Motor neuron (in vitro differentiated cells): ENCODE data around the gene MTSS2. TPM values are rescaled to one million over a fixed set of nuclear protein-coding genes. Genes with fewer than 3 reads are reported as not detected.
"Not testable (repeated sequence)": the region's sequence is repeated elsewhere in the genome, so short reads cannot be mapped to it uniquely, and the experiment has no call there.

Experiments
- ATAC-seq, 8 experiments: fragments of 200-7000 bp; cut with Tn5 transposase; replicated peaks in 6 of 8; 2 replicates each; pipeline ENCODE4 v1.8.0; 2021; ENCODE audit warnings: mild to moderate bottlenecking in 8 of 8, moderate library complexity in 8 of 8
- H3K27ac ChIP-seq, 2 donors: fragments of 250-450 bp; sonication (Bioruptor Pico); 2 replicates each; pipeline ENCODE4 v1.9.0; 2021; ENCODE audit warnings: antibody characterized with exemption in 2 of 2, mild to moderate bottlenecking in 2 of 2, moderate library complexity in 1 of 2
- H3K4me1 ChIP-seq, 2 donors: fragments of 250-450 bp; sonication (Bioruptor Pico); replicated peaks in 1 of 2; 2 replicates each; pipeline ENCODE4 v1.6.1; 2021; ENCODE audit warnings: antibody characterized with exemption in 2 of 2, mild to moderate bottlenecking in 2 of 2, moderate library complexity in 1 of 2
- H3K4me3 ChIP-seq, 5 donors: fragments of 250-450 bp; sonication (Bioruptor Pico); 2 replicates each; pipeline ENCODE4 v1.9.0; 2021; ENCODE audit warnings: antibody characterized with exemption in 5 of 5, mild to moderate bottlenecking in 5 of 5, moderate library complexity in 4 of 5
- WGBS, 10 experiments: fragments of 450-650 bp; shearing (Covaris generic); methylation state at CpG; one replicate each; pipeline ENCODE4 v1.0.0; 2022; 5-methylcytosine and 5-hydroxymethylcytosine counted together
- in situ Hi-C, 9 experiments: fragments of 400-800 bp; cut with MboI; loops; one replicate each; pipeline ENCODE4 v1.15.0; 2021; ENCODE audit warnings: low sequenced_read_pairs in 9 of 9, low pct_unique_long_range_greater_than_20kb in 2 of 9; ENCODE audit not compliant: unreplicated experiment in 9 of 9
- total RNA-seq, 8 experiments: library from RNA; unstranded; fragments of 300-600 nt; gene quantifications; 2 replicates each; pipeline versions ENCODE4 v1.2.3 to v1.2.4, GENCODE V29; 2022

MTSS2 gene
- total RNA-seq, 8 experiments from 2014 or later, result 11.7 to 109 (median 25.6) TPM

DNA sequence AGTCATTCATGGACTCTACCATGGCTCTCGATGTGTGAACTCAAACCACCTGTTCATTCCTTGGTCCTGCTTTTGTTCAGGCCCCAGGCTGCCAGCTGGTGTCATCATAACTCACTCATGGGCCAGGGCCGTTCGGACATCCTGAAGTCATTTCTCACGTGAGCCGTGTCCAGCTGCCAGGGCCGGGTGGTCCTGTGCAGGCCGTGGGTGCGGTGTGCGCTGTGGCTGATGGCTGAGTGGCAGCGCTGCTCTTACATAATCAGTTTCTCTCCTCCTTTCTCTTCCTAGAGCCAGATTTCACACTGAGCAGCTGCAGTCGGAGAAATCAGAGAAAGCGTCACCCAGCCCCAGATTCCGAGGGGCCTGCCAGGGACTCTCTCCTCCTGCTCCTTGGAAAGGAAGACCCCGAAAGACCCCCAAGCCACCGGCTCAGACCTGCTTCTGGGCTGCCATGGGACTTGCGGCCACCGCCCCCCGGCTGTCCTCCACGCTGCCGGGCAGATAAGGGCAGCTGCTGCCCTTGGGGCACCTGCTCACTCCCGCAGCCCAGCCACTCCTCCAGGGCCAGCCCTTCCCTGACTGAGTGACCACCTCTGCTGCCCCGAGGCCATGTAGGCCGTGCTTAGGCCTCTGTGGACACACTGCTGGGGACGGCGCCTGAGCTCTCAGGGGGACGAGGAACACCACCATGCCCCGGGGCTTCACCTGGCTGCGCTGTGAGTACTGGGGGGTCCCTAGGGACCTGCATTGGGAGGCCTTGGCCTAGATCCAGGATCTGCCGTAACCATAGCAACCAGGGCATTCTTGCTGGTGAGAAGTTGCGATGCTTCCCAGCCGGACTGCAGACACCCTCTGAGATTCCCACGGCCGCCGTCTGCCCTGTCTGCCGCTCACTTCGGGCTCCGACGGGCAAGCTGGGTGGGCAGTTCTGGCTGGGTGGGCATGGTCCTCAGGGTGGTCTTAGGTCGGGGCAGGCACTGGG, 39.3 kb downstream of the MTSS2 start, which contains the start of gene IL34:
Gene IL34, plus strand, starts transcription at position 300 of the 982 bp plus-strand sequence. Its CDS starts 389 bp downstream, at position 689.
- Histone ChIP-seq H3K4me3 (no peak within 1 kb of the TSS), H3K4me1 (peaks cover 14 to 16% of the 10 kb centered on the region in 2 donors), H3K27ac (peak within 1 kb of the TSS; percentile 18 to 55)
- 7 to 87% (median 41%) methylated on average over 1 to 10 of the region's 39 CpGs; no CpG with 5 or more reads in 2 of the 10 experiments for WGBS, 10 experiments
- ATAC-seq, result peak; percentile 30 to 91 (median 82)
- in situ Hi-C loops, result loop anchor here in 1 of 9 experiments (25.0 kb wide), 1 partner anchor 284 kb away; no protein-coding TSS in a partner anchor

DNA sequence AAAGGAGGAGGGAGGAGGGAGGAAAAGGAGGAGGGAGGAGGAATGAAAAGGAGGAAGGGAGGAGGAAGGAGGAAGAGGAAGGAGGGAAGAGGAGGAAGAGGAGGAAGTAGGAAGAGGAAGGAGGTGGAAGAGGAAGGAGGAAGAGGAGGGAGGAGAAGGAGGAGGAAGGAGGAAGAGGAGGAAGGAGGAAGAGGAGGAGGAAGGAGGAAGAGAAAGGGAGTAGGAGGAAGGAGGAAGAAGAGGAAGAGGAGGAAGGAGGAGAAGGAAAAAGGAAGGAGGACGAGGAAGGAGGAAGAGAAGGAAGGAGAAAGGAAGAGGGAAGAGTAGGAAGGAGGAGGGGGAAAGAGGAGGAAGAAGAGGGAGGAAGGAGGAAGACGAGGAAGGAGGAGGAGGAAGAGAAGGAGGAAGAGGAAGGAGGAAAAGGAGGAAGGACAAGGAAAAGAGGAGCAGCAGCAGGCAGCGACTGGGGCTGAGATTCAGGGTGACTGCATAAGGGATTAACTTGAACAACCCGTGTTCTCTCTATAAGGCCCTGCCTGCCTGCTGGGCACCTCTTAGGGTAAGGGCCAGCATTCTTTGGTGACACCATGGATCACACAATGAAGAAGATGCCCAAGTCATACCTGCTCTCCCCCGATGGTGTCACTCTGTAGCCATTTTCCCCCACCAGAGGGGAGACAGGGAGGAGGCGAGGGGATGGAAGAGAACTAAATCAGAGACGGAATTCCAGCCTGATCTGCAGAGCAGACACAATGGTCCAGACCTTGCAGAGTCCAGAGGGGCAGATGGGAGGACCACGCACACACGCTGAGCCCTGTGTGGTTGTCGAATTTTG, 40.9 kb downstream of the MTSS2 start:
- ATAC-seq, result no peak
- in situ Hi-C loops, result loop anchor here in 1 of 9 experiments (25.0 kb wide), 1 partner anchor 283 kb away; no protein-coding TSS in a partner anchor
- no peak overlapping the region for H3K27ac ChIP-seq
- 0 to 90% (median 63%) methylated on average over 1 to 7 of the region's 10 CpGs; no CpG with 5 or more reads in 1 of the 10 experiments for WGBS, 10 experiments
- no peak overlapping the region for H3K4me3 ChIP-seq
- peaks cover 14 to 16% of the 10 kb centered on the region in 2 donors for H3K4me1 ChIP-seq

DNA sequence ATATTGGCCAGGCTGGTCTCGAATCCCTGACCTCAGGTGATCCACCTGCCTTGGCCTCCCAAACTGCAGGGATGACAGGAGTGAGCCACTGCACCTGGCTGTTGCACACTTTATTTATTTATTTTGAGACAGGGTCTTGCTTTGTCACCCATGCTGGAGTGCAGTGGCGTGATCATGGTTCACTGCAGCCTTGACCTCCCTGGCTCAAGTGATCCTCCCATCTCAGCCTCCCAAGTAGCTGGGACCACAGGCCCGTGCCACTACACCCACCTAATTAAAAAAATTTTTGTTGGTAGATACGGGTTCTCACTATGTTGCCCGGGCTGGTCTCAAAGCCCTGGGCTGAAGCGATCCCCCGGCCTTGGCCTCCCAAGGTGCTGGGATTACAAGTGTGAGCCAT, 42.6 kb downstream of the MTSS2 start:
- 40 to 100% (median 77%) methylated on average over 2 to 7 of the region's 7 CpGs; no CpG with 5 or more reads in 2 of the 10 experiments for WGBS, 10 experiments
- H3K4me3 ChIP-seq, ATAC-seq, H3K27ac ChIP-seq: not testable (repeated sequence)
- H3K4me1 ChIP-seq, result peaks cover 14 to 16% of the 10 kb centered on the region in 2 donors
- in situ Hi-C loops, result loop anchor here in 1 of 9 experiments (25.0 kb wide), 1 partner anchor 281 kb away; no protein-coding TSS in a partner anchor

DNA sequence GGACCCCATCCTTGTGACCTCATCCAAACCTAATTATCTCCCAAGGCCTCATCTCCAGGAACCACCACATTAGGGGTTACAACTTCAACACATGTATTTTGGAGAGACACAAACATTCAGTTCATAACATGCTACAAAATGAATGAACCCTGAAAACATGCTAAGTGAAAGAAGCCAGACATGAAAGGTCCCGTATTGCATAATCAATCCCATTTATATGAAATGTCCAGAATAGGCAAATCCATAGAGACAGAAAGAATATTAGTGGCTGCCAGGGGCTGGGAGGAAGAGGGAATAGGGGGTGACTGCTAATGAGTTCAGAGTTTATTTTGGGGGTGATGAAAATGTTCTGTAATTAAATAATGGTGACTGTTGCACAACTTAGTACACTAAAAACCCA, 43.2 kb downstream of the MTSS2 start:
- in situ Hi-C loops, result loop anchor here in 1 of 9 experiments (25.0 kb wide), 1 partner anchor 280 kb away; no protein-coding TSS in a partner anchor
- peaks cover 14 to 15% of the 10 kb centered on the region in 2 donors for H3K4me1 ChIP-seq
- WGBS, 10 experiments, result 0 to 100% (median 75%) methylated on average over 1 of the region's 1 CpG; no CpG with 5 or more reads in 4 of the 10 experiments
- H3K27ac ChIP-seq, result no peak overlapping the region
- ATAC-seq, result no peak
- no peak overlapping the region for H3K4me3 ChIP-seq

DNA sequence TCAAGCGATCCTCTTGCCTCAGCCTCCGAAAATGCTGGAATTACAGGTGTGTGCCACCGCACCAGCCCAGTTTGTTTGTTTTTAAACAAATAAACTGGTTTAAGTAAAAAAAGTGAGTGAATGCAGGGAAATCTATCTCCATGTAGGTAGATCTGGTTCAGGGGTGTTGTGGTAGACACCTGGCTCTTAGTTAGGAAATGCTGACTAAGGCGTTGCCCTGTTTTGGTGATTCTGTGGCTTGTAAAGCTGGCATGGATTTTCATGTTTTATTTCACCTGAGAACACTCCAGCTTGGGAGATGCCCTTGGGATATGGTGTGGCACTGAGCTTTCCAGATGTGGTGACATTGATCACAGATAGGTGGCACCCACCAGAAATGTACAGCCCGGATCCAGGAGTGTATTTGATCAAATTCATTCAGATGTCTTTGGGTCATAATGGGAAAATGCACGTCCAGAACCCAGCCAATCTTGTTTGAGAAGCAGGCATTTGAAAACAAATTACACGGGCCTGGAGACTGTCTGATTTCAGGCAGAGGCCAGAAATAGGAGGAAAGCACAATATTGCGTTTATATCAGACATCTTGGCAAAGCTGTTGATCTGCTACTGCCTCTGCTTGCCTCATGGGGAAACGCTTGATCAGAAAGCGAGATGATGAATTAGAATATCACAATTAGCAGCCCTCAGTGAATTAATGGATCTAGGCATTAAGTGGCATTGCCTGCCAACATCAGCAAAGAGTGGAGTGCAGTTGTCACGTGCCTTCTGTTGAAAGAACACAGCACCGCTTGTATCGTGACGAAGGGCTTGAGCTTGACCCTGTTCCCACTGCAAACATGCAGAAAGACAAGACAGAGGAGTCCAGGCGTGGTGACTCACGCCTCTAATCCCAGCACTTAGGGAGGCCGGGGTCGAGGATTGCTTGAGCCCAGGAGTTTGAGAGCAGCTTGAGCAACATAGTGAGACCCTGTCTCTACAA, 46.8 kb downstream of the MTSS2 start:
- peak in 6 of 8 experiments; percentile 51 to 95 (median 74) for ATAC-seq
- Histone ChIP-seq H3K27ac (no peak overlapping the region), H3K4me1 (peaks cover 2 to 4% of the 10 kb centered on the region in 2 donors), H3K4me3 (no peak overlapping the region)
- 40 to 81% (median 59%) methylated on average over 1 to 14 of the region's 18 CpGs; no CpG with 5 or more reads in 1 of the 10 experiments for WGBS, 10 experiments
- in situ Hi-C loops, result loop anchor here in 1 of 9 experiments (25.0 kb wide), 1 partner anchor 277 kb away; no protein-coding TSS in a partner anchor

Other genes starting within 250 kb of the MTSS2 start
- 10 to 100 TPM; 14.2 to 35.6 (median 22.0) TPM for gene ST3GAL2, start 247.0 kb downstream of the MTSS2 start, total RNA-seq
- 10 to 100 TPM in 2 of 8 experiments, 1 to 10 TPM in 6; 4.4 to 18.2 (median 7.6) TPM for gene FCSK, start 231.5 kb downstream of the MTSS2 start, total RNA-seq
- 10 to 100 TPM; 43.4 to 84.9 (median 53.6) TPM for gene COG4, start 162.5 kb downstream of the MTSS2 start, total RNA-seq
- 100 to 1,000 TPM in 3 of 8 experiments, 10 to 100 TPM in 5; 74.7 to 258 (median 96.0) TPM for gene SF3B3, start 162.2 kb downstream of the MTSS2 start, total RNA-seq
- gene IL34, start 39.5 kb downstream of the MTSS2 start, total RNA-seq, result 1 to 10 TPM in 4 of 8 experiments, under 1 TPM in 4; 0.25 to 2.5 (median 1.00) TPM
- 10 to 100 TPM in 7 of 8 experiments, 1 to 10 TPM in 1; 9.3 to 34.5 (median 17.0) TPM for gene VAC14, start 115.1 kb upstream of the MTSS2 start, total RNA-seq